Measurements from ENCODE around the gene CT55.

DNA sequence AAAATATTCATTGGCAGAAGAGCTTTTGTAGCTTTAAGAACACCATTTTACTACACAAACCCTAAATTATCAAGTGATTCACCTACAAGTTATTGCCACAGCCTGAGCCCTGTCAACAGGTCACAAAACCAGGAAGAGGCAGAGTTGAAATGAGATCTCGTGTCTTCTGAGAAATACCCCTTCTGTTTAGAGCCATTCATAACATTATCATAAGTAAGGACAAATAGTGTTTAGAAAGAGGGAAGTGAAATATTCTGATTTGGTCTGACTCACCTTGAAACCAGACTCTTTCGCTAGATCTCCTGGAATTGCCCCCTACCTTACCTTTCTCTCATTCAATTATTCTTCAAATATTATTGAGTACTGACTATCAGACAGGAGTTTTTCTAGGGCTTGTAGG is 56.8 kb downstream of the CT55 start:
- TF ChIP-seq, protein P1, sequence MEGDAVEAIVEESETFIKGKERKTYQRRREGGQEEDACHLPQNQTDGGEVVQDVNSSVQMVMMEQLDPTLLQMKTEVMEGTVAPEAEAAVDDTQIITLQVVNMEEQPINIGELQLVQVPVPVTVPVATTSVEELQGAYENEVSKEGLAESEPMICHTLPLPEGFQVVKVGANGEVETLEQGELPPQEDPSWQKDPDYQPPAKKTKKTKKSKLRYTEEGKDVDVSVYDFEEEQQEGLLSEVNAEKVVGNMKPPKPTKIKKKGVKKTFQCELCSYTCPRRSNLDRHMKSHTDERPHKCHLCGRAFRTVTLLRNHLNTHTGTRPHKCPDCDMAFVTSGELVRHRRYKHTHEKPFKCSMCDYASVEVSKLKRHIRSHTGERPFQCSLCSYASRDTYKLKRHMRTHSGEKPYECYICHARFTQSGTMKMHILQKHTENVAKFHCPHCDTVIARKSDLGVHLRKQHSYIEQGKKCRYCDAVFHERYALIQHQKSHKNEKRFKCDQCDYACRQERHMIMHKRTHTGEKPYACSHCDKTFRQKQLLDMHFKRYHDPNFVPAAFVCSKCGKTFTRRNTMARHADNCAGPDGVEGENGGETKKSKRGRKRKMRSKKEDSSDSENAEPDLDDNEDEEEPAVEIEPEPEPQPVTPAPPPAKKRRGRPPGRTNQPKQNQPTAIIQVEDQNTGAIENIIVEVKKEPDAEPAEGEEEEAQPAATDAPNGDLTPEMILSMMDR (IDR thresholded peaks at IDR 0.05), result no peak
- no peak for TF ChIP-seq POLR2A (IDR thresholded peaks at IDR 0.05)
